Jurkat, Clone E6-1 (cell line): Measurements from ENCODE around the gene TBX1.

ENCODE experiments used
- DNase-seq: peaks from one replicate; pipeline ENCODE4 v3.0.0-alpha.2; 2011; ENCODE audit warnings: low read depth, low spot score
- H3K4me3 ChIP-seq: 2 replicates; pipeline ENCODE4 v1.5.1; 2011; ENCODE audit warnings: mild to moderate bottlenecking, low read length, control low read depth, moderate library complexity

TBX1 gene

DNA sequence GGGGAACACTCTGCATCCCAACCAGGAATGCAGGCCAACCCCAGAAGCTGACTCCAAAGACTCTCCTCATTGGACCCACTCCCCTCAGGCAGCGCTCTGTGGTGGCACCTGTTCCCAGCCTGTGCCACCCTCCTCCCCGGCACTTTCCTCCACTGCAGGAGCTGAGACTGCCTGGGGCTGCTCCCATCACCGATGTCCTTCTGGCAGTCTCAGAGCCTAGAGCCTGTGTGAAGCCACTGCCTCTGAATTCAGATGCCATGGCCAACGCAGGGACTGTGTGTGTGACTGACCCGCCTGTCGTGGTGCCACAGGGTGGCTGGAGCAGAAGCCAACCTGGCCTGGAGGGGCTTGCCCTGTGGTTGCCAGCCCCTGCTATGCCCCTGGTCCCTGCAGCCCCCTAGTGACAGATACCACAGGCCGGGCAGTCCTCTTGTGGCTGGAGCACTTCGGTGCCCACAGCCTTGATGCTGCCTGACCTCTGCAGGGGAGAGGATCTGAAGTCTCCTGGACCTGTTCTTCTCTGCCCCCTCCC is 43.2 kb downstream of the TBX1 start:
- DNase-seq: no peak
- no peak overlapping the region for H3K4me3 ChIP-seq

- no peak overlapping the region for H3K4me3 ChIP-seq
- DNase-seq: no peak
Measured at GRCh38 chr22:19805821-19806212, 45.2 kb downstream of the TBX1 start.

DNA sequence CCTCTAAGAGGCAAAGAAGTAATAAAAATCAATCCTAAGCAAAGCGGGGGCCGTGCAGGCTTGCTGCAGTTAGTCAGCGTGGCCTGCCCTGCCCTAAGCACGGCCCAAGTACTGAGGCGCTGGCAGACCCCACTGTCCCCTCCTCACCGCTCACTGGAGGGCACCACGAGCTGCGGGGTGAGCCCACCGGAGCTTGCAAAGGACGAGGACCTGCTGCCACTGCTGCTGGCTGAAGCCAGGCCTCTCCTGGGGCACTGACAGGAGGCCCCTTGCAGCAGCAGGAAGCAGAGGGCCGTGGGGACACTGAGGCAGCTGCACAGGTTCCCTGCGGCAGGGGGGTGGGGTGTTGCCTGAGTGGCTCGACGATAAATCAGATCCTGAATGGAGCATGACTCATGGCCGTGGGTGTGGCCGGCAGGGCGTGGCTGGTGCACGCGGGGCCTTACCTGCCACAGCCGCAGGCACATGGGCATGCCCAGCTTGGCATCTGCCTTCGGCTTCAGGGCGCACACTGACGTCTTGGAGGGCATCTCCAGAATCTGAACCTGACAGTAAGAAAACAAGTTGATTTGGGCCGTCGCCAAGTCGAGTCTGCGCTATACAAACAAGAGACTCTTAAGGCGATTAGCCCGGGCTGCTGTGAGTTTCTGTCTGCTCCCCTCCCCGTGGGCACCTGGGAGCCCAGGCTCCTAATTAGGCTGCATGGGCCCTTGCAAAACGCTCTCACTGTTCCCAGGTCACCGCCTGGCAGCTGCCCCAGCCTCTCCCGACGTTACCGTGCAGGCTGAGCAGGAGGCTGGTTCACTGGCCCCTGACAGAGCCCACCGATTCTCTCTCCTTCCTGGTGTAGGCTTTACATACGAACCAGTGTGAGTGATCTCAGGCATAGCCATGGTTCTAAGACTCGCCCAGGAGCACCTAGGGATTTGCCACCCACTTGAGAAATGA is 45.9 kb downstream of the TBX1 start:
- DNase-seq: no peak
- no peak overlapping the region for H3K4me3 ChIP-seq

DNA sequence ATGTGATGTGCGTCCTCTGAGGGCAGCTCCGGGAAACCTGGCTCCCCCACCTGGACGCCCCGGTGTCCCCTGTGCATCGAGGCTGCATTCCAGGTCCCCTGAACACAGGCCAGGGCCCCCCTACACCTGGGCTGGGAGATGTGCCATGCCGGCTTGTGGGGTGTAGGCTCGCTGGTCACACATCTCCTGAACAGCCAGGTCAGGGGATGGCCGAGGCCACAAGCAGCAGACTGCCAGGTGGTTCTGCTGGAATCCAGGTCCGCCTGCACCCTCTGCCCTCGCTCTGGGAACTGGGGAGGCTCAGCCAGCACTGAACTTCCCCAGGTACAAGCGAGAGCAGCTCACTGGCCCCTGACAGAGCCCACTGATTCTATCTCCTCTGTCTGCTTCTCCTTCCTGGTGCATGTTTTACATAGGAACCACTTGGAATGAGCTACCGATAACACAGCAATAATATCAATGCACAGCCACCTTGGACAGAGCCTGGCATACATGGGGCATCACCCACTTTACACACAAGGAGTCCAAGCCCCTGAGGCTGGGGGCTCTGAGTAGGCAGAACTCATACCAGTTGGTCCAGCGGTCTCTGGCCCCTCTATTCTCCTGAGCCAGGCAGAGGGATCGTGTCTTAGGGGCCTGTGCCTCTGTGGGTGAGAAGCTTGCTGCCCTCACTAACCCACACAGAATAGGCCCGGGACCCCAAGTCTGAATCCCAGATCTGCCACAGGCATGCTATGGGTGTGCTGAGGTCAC is 46.8 kb downstream of the TBX1 start:
- DNase-seq: no peak
- H3K4me3 ChIP-seq: no peak overlapping the region

DNA sequence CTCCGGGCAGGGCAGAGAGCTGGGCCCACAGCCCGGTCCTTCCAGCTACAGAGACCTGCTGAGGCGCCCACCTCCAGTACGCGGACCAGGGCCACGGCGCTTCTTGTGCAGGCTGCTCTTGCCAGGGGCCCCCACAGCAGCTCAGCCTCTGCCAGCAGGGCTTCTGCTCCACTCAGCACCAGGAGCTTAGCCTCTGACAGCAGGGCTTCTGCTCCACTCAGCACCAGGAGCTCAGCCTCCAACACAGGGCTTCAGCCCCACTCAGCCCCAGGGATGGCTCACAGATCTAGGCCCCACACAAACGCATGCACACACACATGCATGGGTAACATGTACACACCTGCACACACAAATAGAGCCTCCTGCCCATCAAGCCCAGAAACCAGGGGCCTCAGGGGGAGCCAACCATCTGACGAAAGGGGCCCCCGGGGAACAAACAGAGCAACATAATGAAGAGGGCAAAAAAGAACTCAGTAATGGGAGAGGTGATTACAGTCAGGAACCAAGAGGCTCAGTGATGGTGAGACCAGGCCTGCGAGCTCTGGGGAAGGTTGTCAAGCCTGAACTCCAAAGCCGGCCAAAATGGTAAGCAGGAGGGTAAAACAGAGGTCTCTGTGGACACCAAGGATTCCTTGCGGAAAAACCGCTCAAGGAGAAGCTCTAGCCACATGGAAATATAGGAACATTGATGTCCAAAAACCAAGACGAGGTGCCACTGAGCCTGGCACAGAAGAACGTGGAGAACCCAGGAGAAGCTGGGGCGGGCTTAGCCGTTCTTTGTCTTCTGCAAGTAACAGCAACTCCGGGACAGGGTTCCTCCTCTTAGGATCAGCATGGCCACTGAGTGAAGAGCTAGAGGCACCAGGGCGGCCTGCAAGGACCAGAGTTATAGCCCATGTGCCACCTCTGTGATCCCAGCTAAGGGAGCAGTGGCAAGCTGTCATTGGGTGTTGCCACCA is 47.6 kb downstream of the TBX1 start:
- no peak for DNase-seq
- no peak overlapping the region for H3K4me3 ChIP-seq

- DNase-seq: no peak
- H3K4me3 ChIP-seq: no peak overlapping the region
Measured at GRCh38 chr22:19808873-19809478, 48.4 kb downstream of the TBX1 start.

GRCh38 chr22:19809741-19810140 is 49.2 kb downstream of the TBX1 start:
- no peak overlapping the region for H3K4me3 ChIP-seq
- no peak for DNase-seq

DNA sequence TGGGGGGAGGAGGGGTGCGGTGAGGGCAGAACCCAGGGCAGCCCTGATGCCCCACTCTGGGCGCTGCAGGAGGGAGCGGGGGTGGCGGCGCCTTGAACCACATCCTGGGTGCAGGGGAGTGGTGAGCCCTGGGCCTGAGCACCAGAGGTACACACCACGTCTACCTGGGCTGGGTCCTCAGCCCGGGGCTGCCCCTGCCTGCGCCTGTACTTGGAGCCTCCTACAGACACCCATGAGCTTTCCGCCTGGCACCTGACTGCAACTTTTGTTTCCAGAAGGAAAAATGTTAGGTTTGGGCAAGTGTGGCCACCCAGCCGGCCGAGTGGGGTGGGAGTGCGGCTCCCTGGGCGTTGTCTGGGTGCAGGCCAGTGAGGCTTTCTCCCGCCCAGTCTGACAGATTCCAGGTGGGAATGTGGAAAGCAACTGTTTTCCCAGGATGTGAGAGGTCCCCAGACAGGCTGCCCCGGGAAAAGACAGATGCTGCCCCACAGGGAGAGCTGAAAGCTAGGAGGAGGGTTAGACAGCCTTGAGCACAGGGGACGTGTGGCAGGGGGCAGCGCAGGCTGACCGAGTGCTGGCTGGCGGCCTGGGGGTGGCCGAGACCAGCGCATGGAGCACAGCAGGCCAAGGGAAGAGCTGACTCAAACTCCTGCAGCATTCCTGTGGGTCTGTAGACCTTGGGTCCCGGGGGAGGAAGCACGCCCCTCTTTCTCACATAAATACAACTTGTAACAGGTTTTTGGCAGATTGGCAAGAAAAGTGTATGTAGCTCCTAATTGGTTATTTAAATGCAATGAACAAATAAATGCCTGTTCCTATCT is 50.0 kb downstream of the TBX1 start:
- DNase-seq: no peak
- H3K4me3 ChIP-seq: no peak overlapping the region

DNA sequence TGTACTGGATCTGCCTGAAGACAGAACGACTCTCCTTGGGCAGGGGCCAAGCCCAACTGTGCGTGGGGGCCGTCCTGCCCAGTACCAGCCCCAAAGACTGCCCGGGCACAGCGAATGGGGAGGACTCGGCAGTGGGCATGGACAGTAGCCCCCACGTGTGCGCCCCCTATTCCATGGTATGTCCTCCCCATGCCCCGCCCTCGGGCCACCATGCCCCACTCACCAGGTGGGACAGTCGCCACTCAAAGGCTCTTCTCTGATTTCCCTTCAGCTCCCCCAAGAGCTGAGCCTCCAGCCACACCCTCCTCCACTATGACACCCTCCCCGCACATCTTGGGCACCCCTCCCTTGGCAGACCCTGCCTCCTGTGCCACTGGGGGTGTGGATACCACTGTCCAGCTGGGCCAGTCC is 50.6 kb downstream of the TBX1 start:
- no peak overlapping the region for H3K4me3 ChIP-seq
- DNase-seq: no peak

GRCh38 chr22:19811811-19812771 is 51.5 kb downstream of the TBX1 start:
- no peak for DNase-seq
- H3K4me3 ChIP-seq: no peak overlapping the region

GRCh38 chr22:19812910-19813309 is 52.3 kb downstream of the TBX1 start:
- no peak for DNase-seq
- no peak overlapping the region for H3K4me3 ChIP-seq

GRCh38 chr22:19814428-19814827 is 53.9 kb downstream of the TBX1 start:
- no peak for DNase-seq
- H3K4me3 ChIP-seq: no peak overlapping the region

- no peak for DNase-seq
- H3K4me3 ChIP-seq: no peak overlapping the region
Measured at GRCh38 chr22:19815093-19815822, 54.7 kb downstream of the TBX1 start.

DNA sequence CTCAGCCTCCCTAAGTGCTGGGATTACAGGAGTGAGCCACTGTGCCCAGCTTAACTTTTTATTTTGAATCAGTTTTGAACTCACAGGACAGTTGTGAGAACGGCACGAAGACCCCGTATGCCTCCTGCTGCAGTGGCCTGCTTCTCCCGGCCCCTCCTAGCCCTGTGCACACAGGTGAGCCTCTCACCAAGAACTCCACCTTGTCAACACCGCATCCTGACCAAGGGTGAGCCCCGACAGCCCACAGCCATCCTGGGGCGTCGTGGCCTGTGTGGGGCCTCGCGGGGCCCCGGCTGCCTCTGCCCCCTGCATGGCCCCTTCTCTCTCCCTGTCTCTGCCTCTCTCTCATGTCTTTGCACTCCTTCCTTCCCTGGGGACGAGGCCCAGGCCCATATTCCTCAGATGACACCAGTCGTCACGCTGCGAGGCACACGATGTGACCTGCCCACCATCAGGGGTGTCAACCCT is 55.3 kb downstream of the TBX1 start:
- no peak overlapping the region for H3K4me3 ChIP-seq
- no peak for DNase-seq

GRCh38 chr22:19816372-19817119 is 56.0 kb downstream of the TBX1 start:
- DNase-seq: no peak
- no peak overlapping the region for H3K4me3 ChIP-seq
